PC-9 (cell line): ENCODE data around the gene SLC9A9.

Experiments used
- EZH2 ChIP-seq: fragments of 200-600 bp; sonication (generic); IDR thresholded peaks from 2 replicates; pipeline ENCODE4 v1.8.0; 2017; ENCODE audit warnings: antibody characterized with exemption, low read depth
- TF ChIP-seq, protein P1 (sequence below): fragments of 200-600 bp; sonication (generic); conservative IDR thresholded peaks from 2 replicates; pipeline ENCODE4 v1.6.1; 2017; ENCODE audit warnings: mixed run types, antibody characterized with exemption, mild to moderate bottlenecking, moderate library complexity

DNA sequence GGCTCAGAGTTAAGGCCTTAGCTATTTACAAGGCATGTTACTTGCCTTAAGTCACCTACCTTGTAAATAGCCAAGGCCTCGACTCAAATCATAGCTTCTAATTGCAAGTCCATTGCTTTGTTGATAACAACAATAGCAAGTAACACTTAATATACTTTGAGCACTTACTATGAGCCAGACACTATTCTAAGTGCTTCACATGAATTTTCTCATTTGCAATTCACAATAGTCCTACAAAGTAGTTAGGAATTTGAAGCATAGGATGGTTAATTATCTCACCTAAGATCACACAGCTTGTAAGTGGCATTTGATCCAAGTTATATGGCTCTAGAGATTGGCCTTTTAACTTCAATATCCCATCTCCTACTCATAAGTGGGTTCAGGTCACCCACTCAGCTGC lies 28.4 kb downstream of the SLC9A9 start:
- TF ChIP-seq, protein P1, sequence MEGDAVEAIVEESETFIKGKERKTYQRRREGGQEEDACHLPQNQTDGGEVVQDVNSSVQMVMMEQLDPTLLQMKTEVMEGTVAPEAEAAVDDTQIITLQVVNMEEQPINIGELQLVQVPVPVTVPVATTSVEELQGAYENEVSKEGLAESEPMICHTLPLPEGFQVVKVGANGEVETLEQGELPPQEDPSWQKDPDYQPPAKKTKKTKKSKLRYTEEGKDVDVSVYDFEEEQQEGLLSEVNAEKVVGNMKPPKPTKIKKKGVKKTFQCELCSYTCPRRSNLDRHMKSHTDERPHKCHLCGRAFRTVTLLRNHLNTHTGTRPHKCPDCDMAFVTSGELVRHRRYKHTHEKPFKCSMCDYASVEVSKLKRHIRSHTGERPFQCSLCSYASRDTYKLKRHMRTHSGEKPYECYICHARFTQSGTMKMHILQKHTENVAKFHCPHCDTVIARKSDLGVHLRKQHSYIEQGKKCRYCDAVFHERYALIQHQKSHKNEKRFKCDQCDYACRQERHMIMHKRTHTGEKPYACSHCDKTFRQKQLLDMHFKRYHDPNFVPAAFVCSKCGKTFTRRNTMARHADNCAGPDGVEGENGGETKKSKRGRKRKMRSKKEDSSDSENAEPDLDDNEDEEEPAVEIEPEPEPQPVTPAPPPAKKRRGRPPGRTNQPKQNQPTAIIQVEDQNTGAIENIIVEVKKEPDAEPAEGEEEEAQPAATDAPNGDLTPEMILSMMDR: no peak
- TF ChIP-seq EZH2: no peak
